VCaP (cell line): ENCODE data around the gene CHMP1A.

Experiments used
- H3K27ac ChIP-seq: fragments of 450-650 bp; 2 replicates; pipeline ENCODE4 v1.5.1; 2017
- CTCF ChIP-seq: fragments of 450-650 bp; conservative IDR thresholded peaks from 2 replicates; pipeline ENCODE4 v1.5.1; 2017; ENCODE audit warnings: mild to moderate bottlenecking, moderate library complexity

CHMP1A gene

DNA sequence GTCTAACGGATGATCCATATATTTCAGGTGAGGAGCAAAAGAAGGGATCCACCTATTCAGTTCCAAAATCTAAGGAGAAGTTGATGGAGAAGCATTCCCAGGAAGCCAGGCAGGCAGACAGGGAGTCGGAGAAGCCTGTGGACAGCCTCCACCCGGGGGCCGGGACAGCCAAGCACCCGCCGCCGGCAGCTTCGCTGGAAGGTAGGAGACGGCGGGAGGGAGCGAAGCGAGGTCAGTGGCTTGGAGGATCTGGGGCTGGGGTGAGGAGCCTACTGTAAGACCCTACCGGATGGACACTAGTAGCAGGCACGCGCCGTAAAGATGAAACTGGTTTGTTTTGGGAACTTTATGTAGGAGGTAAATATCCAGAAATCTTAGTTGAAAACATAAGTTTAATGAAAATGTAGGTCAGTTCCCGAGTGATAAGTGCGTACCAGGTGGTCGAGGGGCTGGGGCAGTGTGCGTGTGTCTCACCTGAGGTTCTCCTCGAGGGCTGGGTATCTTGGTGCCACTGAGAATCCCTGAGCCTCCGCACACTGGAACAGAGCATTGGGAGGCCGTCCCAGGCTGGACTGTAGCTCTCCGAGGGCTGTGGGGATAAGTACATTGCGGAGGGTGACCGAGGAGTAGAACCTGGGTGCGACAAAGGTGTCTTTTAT, 842 bp upstream of the CHMP1A start:
- no peak for TF ChIP-seq CTCF
- peak overlapping the region; percentile 43; the same call in 1 of the 2 replicates for H3K27ac ChIP-seq

GRCh38 chr16:89656435-89657121, 930 bp downstream of the CHMP1A start:
- TF ChIP-seq CTCF, result no peak
- H3K27ac ChIP-seq, result peak overlapping the region; percentile 43; the same call in 1 of the 2 replicates

DNA sequence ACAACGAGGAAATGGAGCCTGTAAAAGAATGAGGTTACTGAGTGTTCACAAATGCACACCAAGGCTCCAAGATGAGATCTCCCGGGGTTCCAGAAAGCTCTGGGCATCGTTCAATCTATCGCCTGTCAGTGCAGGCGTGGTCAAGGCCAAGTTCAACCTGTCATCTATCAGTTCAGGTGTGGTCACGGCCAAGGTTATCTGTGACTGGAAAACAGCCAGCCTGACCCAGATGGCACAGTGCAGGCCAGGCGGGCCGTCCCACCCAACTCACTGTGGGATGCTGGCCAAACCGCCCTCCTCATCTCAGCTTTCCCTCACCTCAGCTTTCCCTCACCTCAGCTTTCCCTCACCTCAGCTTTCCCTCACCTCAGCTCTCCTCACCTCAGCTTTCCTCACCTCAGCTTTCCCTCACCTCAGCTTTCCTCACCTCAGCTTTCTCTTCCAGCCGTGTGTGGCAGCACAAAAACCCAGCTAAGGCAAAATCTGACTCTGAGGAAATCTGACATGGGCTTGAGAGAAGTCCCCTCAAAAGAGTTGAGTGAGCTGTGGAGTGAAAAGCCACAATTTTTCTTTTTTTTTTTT, 2.4 kb downstream of the CHMP1A start:
- H3K27ac ChIP-seq, result no peak overlapping the region
- no peak for TF ChIP-seq CTCF

DNA sequence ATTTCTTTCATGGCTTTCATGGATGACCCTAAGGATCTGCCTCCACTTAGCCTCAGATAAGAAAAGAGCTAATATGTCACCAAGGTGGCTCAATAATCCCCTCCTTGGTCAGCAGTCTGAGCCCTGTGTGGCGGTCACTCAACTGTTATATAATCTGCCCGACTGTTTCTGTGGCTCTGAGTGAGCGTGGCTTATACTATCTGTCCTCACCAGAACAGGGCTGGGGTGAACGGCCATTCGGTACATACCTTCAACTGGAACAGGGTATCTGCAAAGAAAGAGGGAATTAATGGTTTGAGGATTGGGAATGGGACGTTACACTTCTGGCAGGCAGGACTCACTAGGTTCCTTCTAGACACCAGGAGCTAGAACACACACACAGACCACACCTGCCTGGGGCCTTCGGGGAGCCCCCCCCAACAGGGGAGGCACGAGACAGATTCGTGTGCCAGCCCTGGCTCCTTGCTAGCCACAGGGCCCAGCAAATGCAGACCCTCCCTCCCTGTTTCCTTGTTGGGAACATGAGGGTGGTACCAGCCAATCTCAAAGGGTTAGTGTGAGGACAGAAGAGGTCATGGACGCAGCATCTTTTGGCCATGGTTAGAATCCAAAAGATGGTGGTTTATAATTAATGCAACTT, 3.7 kb downstream of the CHMP1A start:
- H3K27ac ChIP-seq, result no peak overlapping the region
- no peak for TF ChIP-seq CTCF

DNA sequence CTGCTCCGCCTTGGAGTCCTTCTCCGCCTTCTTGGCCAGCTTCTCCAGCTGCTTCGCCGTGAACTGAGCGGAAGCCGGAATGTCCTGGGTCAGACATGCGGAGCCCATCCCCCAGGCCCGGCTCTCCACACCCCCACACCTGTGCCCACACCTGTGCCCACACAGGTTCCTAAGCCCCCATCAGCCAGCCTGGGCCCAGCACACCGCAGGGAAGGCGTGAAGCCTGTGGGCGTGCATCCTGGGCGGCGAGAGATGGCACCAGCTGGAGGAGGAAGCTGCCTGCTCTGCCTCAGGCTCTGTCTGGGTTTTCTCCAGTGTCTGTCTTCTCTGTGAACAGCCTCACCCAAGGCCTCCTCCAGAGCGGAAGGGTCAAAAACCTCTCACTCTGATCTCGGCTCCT, 5.9 kb downstream of the CHMP1A start:
- TF ChIP-seq CTCF, result no peak
- H3K27ac ChIP-seq, result no peak overlapping the region

DNA sequence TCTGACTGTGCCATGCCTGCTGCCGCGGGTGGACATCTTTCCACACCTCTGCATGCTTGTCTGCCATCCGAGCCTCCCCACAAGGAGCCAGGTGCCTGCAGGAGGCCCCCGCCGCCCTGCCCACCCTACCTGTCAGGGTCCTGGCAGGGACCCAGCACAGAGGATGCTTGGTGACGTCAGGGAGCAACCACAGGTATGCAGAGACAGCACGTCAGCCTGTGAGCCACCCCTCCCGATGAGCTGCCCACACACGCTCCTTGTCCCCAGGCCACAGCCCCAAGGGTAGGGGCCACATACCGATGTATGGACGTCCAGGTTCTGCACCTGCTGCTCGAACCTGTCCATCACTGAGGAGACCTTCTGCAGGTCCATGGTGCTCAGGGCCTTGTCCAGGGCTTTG, 10.6 kb downstream of the CHMP1A start:
- no peak overlapping the region for H3K27ac ChIP-seq
- no peak for TF ChIP-seq CTCF

DNA sequence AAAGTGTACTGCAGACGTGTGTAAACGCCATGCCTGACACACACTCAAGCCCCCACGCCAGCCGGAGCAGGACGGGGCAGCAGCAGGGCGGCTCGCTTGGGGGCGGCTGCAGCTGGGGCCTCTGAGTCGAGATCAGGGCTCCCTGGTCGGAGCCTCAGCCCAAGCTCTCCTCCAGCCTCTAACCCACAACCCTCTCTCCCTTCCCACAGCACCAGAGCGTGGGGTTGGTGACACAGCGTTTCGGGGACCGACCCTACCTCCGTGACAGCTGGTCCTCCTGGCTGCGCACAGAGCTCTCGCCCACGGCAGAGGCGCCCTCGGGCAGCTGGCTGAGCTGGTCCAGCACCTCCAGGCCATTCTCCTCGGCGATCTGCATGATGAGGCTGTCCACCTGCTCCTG, 11.2 kb downstream of the CHMP1A start:
- H3K27ac ChIP-seq, result no peak overlapping the region
- TF ChIP-seq CTCF, result no peak
